Effector memory CD4-positive, alpha-beta T cell (primary cell): ENCODE results near the gene RAB35.

ENCODE experiments used
- DNase-seq, 3 donors: peaks; one replicate each; pipeline ENCODE4 v3.0.0-alpha.2; 2020
- H3K27ac ChIP-seq: 2 replicates; pipeline ENCODE4 v1.7.0; 2013; ENCODE audit warnings: mild to moderate bottlenecking, low read length, moderate library complexity; ENCODE audit not compliant: insufficient read depth, poor library complexity, severe bottlenecking
- H3K27me3 ChIP-seq: replicated peaks from 2 replicates; pipeline ENCODE4 v1.7.0; 2013; ENCODE audit warnings: mild to moderate bottlenecking, low read length; ENCODE audit not compliant: insufficient read depth, control insufficient read depth, poor library complexity, severe bottlenecking
- H3K36me3 ChIP-seq: 2 replicates; pipeline ENCODE4 v1.7.0; 2013; ENCODE audit warnings: mild to moderate bottlenecking, low read length, moderate library complexity; ENCODE audit not compliant: control insufficient read depth, insufficient read depth
- H3K4me1 ChIP-seq: 2 replicates; pipeline ENCODE4 v1.7.0; 2013; ENCODE audit warnings: low read length, mild to moderate bottlenecking; ENCODE audit not compliant: control insufficient read depth, insufficient read depth, poor library complexity, severe bottlenecking
- H3K4me3 ChIP-seq: 2 replicates; pipeline ENCODE4 v1.7.0; 2013; ENCODE audit warnings: low read length, low read depth, mild to moderate bottlenecking; ENCODE audit not compliant: insufficient read depth, poor library complexity, severe bottlenecking
- H3K9me3 ChIP-seq: 2 replicates; pipeline ENCODE4 v1.7.0; 2013; ENCODE audit warnings: mild to moderate bottlenecking, low read length, moderate library complexity; ENCODE audit not compliant: control insufficient read depth

RAB35 gene

GRCh38 chr12:120134307-120134980 is 17.9 kb upstream of the RAB35 start:
- H3K27me3 ChIP-seq, result no peaks in the 10 kb centered on the region
- peaks cover 89% of the 10 kb centered on the region for H3K36me3 ChIP-seq
- H3K4me1 ChIP-seq, result no peaks in the 10 kb centered on the region
- H3K27ac ChIP-seq, result no peak overlapping the region
- no peak overlapping the region for H3K4me3 ChIP-seq
- no peaks in the 10 kb centered on the region for H3K9me3 ChIP-seq
- no peak for DNase-seq

GRCh38 chr12:120132863-120133385 is 16.4 kb upstream of the RAB35 start:
- no peak for DNase-seq
- Histone ChIP-seq H3K27me3 (no peaks in the 10 kb centered on the region), H3K4me1 (no peaks in the 10 kb centered on the region), H3K36me3 (peaks cover 92% of the 10 kb centered on the region), H3K4me3 (no peak overlapping the region), H3K9me3 (no peaks in the 10 kb centered on the region), H3K27ac (no peak overlapping the region)

- no peak overlapping the region for H3K27ac ChIP-seq
- no peaks in the 10 kb centered on the region for H3K4me1 ChIP-seq
- DNase-seq, result no peak
- peaks cover 92% of the 10 kb centered on the region for H3K36me3 ChIP-seq
- H3K4me3 ChIP-seq, result no peak overlapping the region
- H3K9me3 ChIP-seq, result no peaks in the 10 kb centered on the region
- no peaks in the 10 kb centered on the region for H3K27me3 ChIP-seq
Measured at GRCh38 chr12:120132054-120132836, 15.7 kb upstream of the RAB35 start.

GRCh38 chr12:120131116-120131515 is 14.6 kb upstream of the RAB35 start:
- Histone ChIP-seq H3K27me3 (no peaks in the 10 kb centered on the region), H3K4me3 (no peak overlapping the region), H3K9me3 (no peaks in the 10 kb centered on the region), H3K4me1 (no peaks in the 10 kb centered on the region), H3K36me3 (peaks cover 88% of the 10 kb centered on the region), H3K27ac (no peak overlapping the region)
- DNase-seq, result no peak

- DNase-seq, result no peak
- peaks cover 83% of the 10 kb centered on the region for H3K36me3 ChIP-seq
- H3K4me1 ChIP-seq, result no peaks in the 10 kb centered on the region
Measured at GRCh38 chr12:120130011-120130410, 13.5 kb upstream of the RAB35 start.

GRCh38 chr12:120126635-120127005 is 10.1 kb upstream of the RAB35 start:
- Histone ChIP-seq H3K9me3 (no peaks in the 10 kb centered on the region), H3K27ac (no peak overlapping the region), H3K36me3 (peaks cover 49% of the 10 kb centered on the region), H3K27me3 (no peaks in the 10 kb centered on the region), H3K4me1 (peaks cover 9% of the 10 kb centered on the region), H3K4me3 (no peak overlapping the region)
- no peak for DNase-seq

More at GRCh38 chr12:120130011-120130410, 13.5 kb upstream of the RAB35 start:
- Histone ChIP-seq H3K27me3 (no peaks in the 10 kb centered on the region), H3K9me3 (no peaks in the 10 kb centered on the region), H3K4me3 (no peak overlapping the region), H3K27ac (no peak overlapping the region)

- Histone ChIP-seq H3K36me3 (peaks cover 43% of the 10 kb centered on the region), H3K9me3 (no peaks in the 10 kb centered on the region), H3K27me3 (no peaks in the 10 kb centered on the region), H3K4me1 (peaks cover 15% of the 10 kb centered on the region), H3K27ac (no peak overlapping the region), H3K4me3 (no peak overlapping the region)
- DNase-seq, result no peak
Measured at GRCh38 chr12:120125792-120126634, 9.5 kb upstream of the RAB35 start.

GRCh38 chr12:120125029-120125428 is 8.5 kb upstream of the RAB35 start:
- H3K9me3 ChIP-seq, result no peaks in the 10 kb centered on the region

GRCh38 chr12:120121766-120122293 is 5.3 kb upstream of the RAB35 start:
- peaks cover 39% of the 10 kb centered on the region for H3K4me1 ChIP-seq
- DNase-seq, result no peak
- H3K27me3 ChIP-seq, result no peaks in the 10 kb centered on the region
- peaks cover 3% of the 10 kb centered on the region for H3K36me3 ChIP-seq
- H3K9me3 ChIP-seq, result no peaks in the 10 kb centered on the region
- H3K27ac ChIP-seq, result peak overlapping the region; percentile 15
- H3K4me3 ChIP-seq, result no peak overlapping the region

More at GRCh38 chr12:120125029-120125428, 8.5 kb upstream of the RAB35 start:
- Histone ChIP-seq H3K27me3 (no peaks in the 10 kb centered on the region), H3K4me1 (peaks cover 20% of the 10 kb centered on the region), H3K27ac (no peak overlapping the region), H3K4me3 (no peak overlapping the region), H3K36me3 (peaks cover 33% of the 10 kb centered on the region)
- no peak for DNase-seq
